Keratinocyte (primary cell): ENCODE data around the gene CPLX3.

Source experiments
- CTCF ChIP-seq, 3 experiments: IDR thresholded peaks in 1 of 3; conservative IDR thresholded peaks in 1 of 3; optimal IDR thresholded peaks in 1 of 3; 2 replicates in 2 of 3; 3 replicates in 1 of 3; pipeline versions ENCODE3 to v1.5.1; 2011; ENCODE audit warnings: low read length in 3 of 3, mild to moderate bottlenecking in 3 of 3, moderate library complexity in 2 of 3, control low read depth in 1 of 3, inconsistent platforms in 1 of 3; ENCODE audit not compliant: insufficient read depth in 2 of 3; ENCODE audit errors: extremely low read depth in 1 of 3
- EZH2 ChIP-seq: IDR thresholded peaks from one replicate; pipeline ENCODE4 v1.6.1; 2012; ENCODE audit warnings: inconsistent platforms, mild to moderate bottlenecking, low read length, moderate library complexity

GRCh38 chr15:74817370-74817737 is 9.1 kb upstream of the CPLX3 start:
- TF ChIP-seq EZH2: no peak
- peak; percentile 54 to 89 (median 81) for TF ChIP-seq CTCF (optimal IDR thresholded peaks at IDR 0.05 in 1 of 3, IDR thresholded peaks at IDR 0.05 in 1 of 3, conservative IDR thresholded peaks at IDR 0.05 in 1 of 3; ENCODE audit: extremely low read depth in 1 of 3, insufficient read depth in 2 of 3, low read length in 3 of 3)
